Stimulated activated CD8-positive, alpha-beta memory T cell treated with anti-CD3 and anti-CD28 coated beads, Interleukin-15, amount 100 ng/mL, for 1 hour (primary cell): ENCODE data around the gene KPNA3.
A peak's percentile ranks its signal among the peaks of the same experiment; 100 is the strongest.
"Not testable (repeated sequence)": the region's sequence is repeated elsewhere in the genome, so short reads cannot be mapped to it uniquely, and the experiment has no call there.

ENCODE experiments used
- DNase-seq: peaks from one replicate; pipeline ENCODE4 v3.0.0-alpha.2; 2020; ENCODE audit warnings: low read depth

KPNA3 gene

GRCh38 chr13:49746111-49746510, 46.4 kb downstream of the KPNA3 start:
- no peak for DNase-seq

- DNase-seq = no peak
These were observed 51.6 kb downstream of the KPNA3 start for GRCh38 chr13:49740870-49741269.

GRCh38 chr13:49739498-49740187, 52.8 kb downstream of the KPNA3 start:
- no peak for DNase-seq

GRCh38 chr13:49733181-49733951, 59.1 kb downstream of the KPNA3 start:
- no peak for DNase-seq

GRCh38 chr13:49731766-49732165, 60.7 kb downstream of the KPNA3 start:
- DNase-seq = no peak

DNA sequence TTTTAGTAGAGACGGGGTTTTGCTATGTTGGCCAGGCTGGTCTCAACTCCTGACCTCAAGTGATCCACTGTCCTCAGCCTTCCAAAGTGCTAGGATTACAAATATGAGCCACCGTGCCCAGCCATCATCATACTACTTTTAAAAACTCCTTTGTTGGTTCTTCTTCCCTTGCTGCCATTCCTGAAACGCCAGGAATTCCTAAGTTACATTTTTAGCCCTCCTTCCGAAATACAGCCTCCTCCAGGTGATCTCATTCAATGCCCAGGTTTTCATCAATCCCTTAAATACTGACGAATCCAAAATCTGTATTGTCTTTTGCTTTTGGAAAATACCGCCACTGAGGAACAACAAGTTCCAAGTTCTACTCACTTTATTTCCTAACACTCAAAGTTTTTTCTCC, 75.9 kb downstream of the KPNA3 start:
- no peak for DNase-seq

- no peak for DNase-seq
These were observed 77.7 kb downstream of the KPNA3 start for GRCh38 chr13:49714757-49715156.

DNA sequence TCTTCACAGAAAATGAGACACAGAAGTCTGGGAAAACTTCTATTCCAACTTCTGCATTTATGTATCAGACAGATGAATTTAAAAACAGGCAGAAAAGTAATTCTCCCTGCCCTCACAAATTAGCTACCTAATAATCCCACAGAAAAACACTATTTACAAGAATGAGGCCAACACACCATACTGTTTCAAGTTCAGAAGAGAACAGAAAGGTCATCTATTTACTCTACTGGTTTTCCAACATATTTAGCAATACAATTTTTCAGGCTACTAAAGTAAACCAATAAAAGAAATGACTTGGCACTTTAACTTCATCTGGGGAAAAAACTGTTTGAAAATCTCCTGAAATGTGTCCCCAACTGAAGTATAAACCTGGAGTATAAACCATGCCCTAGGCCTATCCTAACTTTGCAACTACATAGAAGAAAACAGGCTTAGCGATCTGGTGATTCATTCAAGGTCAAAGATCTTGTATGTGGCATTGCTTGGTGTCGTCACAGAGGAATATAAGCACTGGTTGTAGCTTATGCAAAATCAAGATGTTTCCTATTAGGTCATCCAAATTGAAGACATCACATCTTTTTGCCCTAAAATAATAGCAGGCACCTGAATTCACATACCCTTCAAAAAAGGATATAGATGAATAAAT, 81.1 kb downstream of the KPNA3 start:
- DNase-seq = no peak

DNA sequence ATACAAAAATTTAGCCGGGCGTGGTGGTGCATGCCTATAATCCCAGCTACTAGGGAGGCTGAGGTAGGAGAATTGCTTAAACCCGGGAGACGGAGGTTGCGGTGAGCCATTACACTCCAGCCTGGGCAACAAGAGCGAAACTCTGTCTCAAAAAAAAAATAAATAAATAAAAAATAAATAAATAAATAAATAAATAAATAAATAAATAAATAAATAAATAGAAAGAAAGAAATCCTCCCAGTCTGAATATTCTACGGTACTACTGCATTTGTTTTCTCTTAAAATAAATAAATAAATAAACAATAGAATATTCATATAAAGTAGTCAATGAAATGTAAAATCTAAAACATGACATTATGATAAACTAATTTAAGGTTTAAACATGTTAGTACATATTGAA, 88.2 kb downstream of the KPNA3 start:
- not testable (repeated sequence) for DNase-seq

- no peak for DNase-seq
These were observed 91.0 kb downstream of the KPNA3 start for GRCh38 chr13:49701491-49701890.

- no peak for DNase-seq
These were observed 95.0 kb downstream of the KPNA3 start for GRCh38 chr13:49697468-49697867.

- no peak for DNase-seq
These were observed 98.0 kb downstream of the KPNA3 start for GRCh38 chr13:49694446-49694845.

DNA sequence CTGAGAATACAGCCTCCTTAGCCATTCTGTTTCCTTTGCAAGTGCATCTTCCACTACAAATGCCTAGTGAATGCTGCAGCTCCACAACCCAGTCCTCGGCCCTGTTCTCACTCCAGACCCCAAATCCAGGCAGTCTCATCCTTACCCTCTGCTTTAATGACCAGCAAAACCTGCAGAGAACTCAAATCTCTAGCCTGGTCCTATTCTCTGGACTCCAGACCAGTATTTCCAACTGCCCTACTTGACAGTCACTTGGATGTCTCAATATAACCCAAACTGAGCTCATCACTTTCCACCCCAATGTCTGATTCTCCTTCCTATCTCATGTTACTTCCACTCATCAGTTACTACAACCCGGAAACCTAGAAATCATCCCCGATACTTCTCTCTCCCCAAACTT, 98.6 kb downstream of the KPNA3 start:
- DNase-seq = no peak

GRCh38 chr13:49693191-49693733, 99.2 kb downstream of the KPNA3 start:
- no peak for DNase-seq

- peak; percentile 83 for DNase-seq
These were observed 101.3 kb downstream of the KPNA3 start, which contains the start of gene EBPL for GRCh38 chr13:49690995-49691784. Gene EBPL, minus strand, starts transcription at chr13:49691486. Its CDS starts 62 bp downstream, at chr13:49691424.

DNA sequence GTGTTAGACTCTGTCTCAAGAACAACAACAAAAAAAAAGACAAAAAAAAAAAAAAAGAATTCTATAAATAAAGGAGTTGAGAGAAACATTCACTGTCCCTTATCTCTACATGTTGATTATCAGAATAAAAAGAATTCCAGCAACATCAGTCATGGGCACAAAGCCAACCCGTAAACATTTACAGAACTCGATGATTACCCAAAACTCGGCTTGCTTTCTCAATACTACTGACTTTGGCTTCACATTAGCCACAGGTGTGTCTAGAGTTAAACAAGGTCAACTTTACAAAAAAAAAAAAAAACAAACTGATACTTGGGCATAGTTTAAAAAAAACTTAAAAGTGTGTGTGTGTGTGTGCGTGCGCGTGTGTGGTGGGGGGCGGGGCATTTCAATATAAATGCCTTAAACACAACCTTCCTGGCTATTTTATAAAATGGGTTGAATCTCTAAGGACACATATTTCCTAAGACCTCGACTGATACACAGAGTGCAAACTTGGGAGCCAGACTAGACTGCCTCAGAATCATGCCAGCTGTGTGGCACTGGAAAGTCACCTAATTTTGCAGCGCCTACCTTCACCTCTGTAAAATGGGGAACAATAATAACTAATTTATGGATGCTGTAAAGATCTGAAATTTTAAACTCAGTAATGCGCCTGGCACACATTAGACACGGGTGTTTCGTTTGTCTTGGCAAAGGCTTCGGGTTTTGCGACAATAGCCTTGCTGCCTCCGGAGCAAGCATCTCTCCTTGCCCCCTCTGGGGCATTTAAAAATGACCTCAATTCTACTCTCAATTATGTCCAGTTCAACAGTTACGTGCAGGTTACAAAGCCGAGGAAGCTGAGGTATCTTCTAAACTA, 102.1 kb downstream of the KPNA3 start:
- DNase-seq = no peak

DNA sequence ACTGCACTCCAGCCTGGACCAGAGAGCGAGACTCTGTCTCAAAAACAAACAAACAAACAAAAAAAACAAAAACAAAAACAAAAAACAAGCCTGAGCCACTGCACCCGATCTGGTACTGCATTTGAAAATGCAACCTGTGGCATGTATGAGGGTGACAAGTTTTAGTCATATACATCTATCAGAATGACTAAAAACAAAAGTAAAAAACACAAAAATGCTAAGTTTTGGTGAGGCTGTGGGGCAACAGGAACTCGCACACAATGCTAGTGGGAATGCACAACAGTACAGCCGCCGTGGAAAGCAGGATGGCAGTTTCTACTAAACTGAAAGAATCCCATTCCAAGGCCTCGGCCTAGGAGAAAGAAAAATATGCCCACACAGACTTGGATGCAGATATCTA, 109.0 kb downstream of the KPNA3 start:
- DNase-seq = no peak

- DNase-seq = no peak
These were observed 110.5 kb downstream of the KPNA3 start for GRCh38 chr13:49681842-49682435.

GRCh38 chr13:49679246-49679645, 113.2 kb downstream of the KPNA3 start:
- no peak for DNase-seq

DNA sequence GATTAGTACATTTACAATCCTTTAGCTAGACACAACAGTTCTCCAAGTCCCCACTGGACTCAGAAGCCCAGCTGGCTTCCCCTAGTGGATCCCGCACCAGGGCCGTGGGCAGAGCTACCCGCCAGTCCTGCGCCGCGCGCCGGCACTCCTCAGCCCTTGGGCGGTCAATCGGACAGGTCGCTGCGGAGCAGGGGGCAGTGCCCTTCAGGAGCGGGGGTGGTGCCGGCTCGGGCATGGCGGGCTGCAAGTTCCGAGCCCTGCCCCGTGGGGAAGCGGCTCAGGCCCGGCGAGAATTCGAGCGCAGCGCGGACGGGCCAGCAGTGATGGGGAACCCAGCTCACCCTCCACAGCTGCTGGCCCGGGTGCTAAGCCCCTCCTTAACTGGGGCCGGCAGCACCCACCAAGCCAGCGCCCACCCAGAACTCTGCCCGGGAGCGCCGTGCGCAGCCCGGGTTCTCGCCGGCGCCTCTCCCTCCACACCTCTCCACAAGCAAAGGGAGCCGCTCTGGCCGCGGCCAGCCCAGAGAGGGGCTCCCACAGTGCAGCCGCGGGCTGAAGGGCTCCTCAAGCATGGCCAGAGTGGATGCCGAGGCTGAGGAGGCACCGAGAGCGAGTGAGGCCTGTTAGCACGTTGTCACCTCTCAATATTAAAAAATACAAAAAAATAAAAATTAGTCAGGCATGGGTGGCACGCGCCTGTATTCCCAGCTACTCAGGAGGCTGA, 114.1 kb downstream of the KPNA3 start:
- no peak for DNase-seq
